Activated T-cell treated with anti-CD3 and anti-CD28 coated beads for 4 hours (primary cell): ENCODE results near the gene NPIPB8.
"Not testable (repeated sequence)": the region's sequence is repeated elsewhere in the genome, so short reads cannot be mapped to it uniquely, and the experiment has no call there.

ENCODE experiments used
- DNase-seq: peaks from one replicate; pipeline ENCODE4 v3.0.0-alpha.2; 2020

Gene NPIPB8

DNA sequence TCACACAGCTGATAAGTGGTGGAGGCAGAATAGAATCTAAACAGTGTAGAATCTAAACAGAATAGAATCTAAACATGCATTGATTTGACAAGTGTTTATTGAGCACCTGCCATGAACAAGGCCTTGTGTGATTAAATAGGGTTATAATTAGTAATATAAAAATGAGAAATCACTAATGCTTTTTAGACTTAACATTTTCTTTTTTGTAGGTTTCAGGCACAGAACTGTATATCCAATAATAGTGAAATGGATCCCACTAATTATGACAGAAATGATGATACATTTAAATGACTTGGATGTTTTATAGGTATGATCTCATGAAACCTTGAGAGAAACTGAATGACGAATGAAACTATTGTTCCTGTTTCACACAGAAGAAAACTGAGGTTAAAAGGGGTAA lies at the start of gene NPIPB8:
TSS of gene NPIPB8 (plus strand) at position 301 of the 400 bp plus-strand sequence. CDS start 296 bp downstream, outside the sequence.
- DNase-seq: not testable (repeated sequence)

DNA sequence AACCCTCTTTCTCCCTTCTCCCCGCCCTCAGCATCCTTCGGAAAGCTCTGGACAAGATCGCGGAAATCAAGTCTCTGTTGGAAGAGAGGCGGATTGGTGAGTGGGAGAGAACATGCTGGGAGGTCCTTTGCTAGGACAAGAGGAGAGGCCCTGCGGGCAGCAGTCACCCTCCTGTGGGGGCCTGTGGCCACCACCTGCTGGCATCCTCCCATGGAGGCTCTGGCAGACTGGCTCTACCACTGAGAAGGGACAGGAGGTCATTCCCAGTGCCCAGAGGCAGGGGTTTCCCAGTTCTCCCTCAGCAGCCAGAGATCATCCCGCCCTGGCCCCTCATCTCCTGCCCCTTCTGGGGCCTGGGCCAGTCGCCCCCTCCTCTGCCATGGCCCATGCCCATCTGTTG lies 48.8 kb upstream of the NPIPB8 start:
- DNase-seq: no peak

DNA sequence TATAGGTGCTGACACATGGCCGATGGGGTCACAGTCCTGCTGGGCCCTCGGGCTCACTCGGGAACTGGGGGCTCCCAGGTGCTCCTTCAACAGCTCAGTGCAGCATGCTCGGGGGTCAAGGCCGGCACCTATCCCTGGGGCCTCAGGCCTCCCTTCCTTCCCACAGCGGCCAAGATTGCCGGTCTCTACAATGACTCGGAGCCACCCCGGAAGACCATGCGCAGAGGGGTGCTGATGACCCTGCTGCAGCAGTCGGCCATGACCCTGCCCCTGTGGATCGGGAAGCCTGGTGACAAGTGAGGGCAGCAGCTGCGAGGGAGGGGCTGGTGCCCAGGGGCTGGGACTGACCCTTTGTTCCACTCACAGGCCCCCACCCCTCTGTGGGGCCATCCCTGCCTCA lies 47.9 kb upstream of the NPIPB8 start:
- DNase-seq: no peak

DNA sequence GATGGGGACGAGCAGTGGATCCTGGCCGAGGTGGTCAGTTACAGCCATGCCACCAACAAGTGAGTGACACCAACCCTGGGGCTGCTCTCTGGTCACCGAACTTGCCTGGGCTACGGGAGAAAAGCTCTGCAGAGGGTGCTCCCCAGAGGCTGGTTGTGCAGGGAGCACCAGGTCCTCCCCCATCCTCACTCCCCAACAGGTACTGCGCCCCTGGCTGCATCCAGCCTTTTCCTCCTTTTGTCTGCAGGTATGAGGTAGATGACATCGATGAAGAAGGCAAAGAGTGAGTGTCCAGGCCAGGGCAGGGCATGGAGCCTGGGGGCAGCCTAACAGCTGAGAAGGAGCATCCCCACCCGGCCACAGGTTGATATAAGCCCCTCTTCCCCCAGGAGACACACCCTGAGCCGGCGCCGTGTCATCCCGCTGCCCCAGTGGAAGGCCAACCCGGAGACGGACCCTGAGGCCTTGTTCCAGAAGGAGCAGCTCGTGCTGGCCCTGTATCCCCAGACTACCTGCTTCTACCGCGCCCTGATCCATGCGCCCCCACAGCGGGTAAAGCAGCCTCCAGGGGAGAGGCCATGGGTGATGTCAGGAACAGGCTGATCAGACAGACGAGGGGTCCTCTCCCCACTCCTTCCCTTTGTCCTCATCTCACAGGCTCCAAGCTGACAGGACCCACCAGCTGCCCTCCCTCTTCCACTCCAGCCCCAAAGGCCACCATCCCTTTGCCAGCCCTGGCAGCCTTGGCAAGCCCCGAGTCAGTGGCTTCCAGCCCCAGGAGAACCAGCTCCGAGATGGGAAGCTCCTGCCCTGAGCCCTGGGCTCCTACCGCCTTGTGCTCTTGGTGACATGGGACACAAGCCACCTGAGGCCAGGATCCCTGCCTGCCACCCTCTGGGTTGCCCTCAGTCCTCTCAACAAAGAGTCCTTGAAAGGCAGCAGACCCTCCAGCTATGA lies 47.2 kb upstream of the NPIPB8 start:
- DNase-seq: no peak

DNA sequence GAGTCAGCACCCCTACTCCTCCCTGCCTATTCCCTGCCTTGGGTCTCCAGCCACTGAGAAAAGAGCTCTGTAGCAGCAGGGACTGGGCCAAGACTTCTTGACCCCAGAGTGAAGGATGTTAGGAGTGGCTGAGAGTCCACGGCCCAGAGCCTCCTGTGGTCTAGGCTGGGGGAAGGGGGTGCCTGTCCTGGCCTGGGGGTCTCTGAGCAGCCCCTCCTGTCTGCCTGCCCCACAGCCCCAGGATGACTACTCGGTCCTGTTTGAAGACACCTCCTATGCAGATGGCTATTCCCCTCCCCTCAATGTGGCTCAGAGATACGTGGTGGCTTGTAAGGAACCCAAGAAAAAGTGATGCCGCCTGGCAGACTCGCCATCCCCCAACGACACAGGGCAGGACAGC lies 46.5 kb upstream of the NPIPB8 start:
- no peak for DNase-seq

DNA sequence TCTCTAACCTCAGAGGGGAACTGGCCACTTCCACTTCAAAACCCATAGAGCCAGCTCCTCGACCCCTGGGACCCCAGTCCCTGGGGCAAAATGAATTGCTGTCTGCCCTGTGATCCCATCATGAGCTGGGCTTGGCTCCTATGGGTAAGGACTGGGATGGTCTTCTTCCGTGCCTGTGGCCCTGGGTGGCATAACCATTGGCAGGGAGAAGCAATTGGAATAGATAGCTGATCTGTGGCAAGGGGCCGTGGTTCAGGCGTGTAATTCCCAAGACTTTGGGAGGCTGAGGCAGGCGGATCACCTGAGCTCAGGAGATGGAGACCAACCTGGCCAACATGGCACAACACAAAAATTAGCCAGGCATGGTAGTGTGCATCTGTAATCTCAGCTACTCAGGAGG lies 45.4 kb upstream of the NPIPB8 start:
- no peak for DNase-seq

DNA sequence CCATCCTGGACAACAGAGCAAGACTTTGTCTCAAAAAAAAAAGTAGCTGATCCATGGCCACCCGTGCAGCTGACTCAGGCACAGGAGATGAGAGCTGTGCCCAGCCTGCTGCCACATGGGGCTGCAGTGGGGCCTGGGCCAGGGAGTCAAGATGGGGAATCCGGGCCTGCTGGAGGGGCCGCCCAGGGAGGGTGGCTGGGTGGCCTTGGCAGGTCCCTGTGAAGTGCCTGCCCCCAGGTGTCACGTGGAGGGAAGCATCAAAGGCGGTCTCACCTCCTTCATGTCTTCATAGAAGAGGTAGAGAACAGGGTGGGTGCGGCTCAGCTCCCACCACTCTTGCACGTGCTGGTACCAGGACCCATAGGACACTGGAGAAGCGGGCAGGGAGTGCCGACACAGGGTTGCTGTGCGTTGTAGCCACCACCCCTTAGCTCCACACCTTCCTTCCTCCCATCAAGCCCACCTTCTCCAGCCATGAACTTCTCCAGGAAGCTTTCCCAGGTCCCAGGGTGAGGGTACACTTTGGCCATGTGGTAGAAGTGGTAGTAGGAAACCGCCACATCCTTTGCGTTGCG lies 44.8 kb upstream of the NPIPB8 start:
- DNase-seq: no peak

DNA sequence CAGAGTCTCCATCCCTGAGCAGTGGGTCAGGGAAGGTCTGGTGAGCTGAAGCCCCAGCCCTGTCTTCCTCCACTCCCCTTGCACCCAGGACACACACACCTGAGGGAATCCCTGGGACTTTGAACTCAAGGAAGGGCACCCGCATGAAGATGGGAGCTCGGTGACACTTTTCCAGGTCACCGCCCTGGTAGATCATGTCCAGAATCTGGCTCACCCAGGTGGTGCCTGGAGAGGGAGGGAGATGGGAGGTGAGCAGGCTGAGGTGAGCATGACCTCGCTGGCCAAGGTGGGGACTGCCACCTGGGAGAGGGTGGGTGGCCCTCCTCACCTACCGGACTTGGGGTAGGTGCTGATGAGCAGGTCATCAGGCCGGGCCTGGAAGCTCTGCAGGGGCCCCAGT lies 42.4 kb upstream of the NPIPB8 start:
- DNase-seq: not testable (repeated sequence)

DNA sequence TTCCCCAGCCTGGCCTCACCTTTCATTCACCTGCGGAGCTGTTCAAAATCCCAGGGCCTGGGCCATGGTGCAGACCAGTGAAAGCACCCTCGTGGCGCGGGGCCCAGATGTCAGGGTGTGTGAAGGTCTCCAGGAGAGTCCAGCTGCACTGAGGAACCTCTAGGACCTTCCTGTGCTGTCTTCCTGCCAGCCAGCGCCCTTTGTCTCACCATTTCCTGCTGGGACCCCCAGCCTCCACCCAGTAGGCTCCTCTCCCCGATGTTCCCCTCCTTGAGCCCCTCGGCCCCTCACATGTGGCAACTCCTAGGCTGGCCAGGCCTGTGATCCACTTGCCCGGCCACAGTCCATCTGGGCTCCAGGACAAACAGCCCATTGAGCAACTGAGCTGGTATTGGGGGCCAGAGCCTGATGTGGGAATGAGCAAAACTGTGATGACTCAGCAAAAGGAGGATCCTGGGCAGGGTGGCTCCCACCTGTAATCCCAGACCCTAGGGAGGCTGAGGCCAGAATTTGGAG lies 41.7 kb upstream of the NPIPB8 start:
- DNase-seq: no peak

DNA sequence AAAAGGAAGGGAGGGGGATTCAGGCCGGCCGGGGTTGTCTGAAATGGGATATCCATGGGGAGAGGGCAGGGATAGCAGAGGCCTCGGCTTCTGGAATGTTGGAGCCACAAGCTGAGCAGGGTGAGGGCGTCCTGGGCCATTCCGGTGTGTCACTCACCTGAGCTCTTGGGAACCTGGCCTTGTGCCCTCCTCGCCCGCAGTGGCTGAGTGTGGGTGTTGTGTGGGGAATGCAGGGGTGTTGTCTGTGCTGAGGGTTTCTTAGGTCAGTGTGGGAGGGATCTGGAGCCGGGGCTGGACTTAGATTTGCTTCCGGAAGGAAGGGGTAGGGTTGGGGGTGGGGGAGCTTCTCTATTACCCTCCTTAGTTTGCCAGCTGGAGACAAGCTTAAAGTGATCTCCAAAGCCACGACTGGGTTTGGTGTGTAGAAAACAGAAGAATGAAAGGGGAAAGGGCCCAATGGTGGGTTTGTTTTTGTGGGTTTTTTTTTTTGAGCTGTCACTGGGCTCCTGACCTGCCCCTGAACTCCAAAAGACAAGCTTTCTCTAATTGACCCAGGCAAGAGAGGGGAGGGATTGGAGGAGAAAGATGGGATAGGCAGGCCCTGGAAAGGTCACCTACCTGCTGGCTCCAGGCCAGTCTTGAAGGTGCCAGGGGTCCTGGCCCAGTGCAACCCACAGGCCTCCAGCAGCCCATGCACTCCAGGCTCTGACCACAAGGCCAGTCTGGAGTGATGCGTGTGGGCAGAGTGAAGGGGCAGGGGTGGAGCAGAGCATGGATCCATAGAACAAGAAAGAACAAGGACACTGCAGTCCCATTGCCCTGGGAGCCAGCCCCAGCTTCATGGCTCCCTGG lies 40.8 kb upstream of the NPIPB8 start, which contains the start of gene SULT1A2:
TSS of gene SULT1A2 (minus strand) at position 211 of the 852 bp plus-strand sequence. CDS start 1,120 bp downstream, outside the sequence.
- DNase-seq: no peak

DNA sequence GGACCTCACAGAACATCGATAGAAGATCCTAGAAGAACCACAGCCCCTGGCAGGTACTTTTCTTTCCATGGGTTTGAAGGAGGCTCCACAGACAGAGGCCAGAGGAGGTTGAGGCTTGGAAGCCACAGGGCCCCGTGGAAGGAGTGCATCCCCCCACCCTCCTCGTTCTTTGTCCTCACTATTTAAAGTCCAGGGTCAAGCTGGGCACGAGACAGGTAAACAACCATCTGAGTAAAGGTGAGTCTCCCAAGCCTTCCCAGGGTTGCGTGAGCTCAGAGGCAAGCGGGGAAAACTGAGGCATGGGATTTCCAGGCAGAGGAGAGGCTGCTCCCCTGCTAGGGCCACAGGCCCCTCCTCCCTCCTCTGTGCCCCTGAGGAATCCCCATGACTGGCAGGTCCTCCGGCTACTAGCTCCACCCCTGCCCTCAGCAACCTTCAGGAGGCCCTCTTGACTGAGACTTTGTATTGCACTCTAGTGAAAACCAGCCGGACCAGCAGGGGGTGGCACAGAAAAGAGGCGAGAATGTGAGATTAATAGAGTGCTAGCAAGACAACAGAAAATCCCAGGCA lies 40.1 kb upstream of the NPIPB8 start:
- no peak for DNase-seq

DNA sequence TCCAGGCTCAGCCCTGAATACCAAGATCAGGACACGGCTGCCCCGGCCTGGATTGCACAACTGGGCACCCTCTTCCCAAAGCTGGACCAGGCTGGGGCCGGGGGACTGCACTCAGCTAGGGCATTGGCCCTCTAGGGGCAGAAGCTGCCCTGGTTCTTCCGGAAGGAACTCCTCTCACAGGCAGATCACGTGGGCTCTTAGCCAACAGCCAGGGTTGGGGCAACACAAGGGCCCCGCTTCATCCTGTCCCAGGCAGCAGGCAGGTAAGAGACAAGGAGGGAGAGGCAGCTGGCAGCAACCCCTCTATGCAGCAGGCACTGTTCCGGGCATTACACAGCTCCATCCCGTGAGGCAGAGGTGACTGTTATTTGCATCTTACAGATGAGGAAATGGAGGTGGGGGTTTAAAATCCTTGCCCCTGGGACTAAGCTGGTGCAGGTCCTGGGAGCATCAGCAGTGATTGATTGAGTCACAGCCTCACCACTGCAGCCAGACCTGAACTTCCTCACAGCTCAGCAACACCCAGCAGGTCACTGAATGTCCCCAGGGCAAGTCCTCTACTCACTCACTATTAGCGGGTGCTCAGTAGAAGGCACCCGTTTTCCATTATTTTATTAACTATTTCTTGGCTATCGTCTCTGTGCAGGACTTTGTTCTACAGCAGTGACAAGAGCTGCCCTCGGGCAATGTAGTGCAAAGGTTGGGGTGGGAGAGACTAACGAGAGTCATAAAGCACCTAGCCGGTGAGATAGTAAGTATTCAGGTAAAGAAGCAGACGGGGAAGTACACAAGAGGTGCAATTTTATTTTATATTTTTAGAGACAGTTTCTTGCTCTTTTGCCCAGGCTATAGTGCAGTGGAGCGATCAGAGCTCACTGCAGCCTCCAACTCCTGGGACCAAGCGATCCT lies 38.2 kb upstream of the NPIPB8 start:
- DNase-seq: not testable (repeated sequence)

DNA sequence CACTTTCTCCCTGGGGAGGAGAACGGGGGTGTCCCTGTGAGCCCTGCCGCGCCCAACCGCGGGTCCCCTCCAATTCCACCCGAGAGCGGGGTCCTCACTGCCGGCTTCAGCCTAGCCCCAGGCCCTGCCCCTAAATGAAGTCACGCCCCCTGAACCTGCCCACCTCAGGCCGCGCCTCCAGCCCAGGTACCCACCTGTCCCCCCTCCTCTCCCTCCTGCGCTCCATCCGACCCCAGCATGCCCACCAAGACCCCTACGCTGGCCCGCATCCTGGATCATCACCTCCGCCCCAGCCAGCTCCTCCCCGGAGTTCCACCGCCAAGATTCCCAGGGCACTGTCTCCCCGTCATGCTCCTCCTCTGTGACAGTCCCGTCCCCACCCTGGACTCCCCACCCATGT lies 36.9 kb upstream of the NPIPB8 start:
- not testable (repeated sequence) for DNase-seq

DNA sequence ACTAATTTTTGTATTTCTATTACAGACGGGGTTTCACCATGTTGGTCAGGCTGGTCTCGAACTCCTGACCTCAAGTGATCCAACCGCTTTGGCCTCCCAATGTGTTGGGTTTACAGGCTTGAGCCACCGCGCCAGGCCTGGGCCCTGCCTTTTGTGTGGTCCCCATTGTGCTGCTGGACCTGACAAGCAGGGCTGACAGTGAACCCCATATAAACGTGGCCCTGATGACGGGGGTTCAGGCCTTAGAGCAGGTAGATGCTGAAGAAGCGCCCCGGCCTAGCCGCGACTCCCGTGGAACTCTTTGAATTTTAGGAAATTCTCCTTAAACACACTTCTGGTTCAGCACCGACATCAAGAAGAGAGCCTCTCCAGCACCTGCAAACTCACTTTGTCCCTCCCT lies 36.3 kb upstream of the NPIPB8 start:
- not testable (repeated sequence) for DNase-seq

DNA sequence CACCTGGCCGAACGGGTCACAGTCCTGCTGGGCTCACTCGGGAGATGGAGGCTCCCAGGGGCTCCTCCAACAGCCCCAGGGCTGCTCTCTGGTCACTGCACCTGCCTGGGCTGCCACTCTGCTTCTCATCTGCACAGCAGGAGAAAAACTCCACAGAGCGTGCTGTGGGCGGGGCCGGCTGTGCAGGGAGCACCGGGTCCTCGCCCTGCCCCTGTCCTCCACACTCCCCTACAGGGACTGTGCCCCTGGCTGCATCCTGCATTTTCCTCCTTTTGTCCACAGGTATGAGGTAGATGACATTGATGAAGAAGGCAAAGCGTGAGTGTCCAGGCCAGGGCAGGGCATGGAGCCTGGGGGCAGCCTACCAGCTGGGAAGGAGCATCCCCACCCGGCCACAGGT lies 35.8 kb upstream of the NPIPB8 start:
- DNase-seq: not testable (repeated sequence)

DNA sequence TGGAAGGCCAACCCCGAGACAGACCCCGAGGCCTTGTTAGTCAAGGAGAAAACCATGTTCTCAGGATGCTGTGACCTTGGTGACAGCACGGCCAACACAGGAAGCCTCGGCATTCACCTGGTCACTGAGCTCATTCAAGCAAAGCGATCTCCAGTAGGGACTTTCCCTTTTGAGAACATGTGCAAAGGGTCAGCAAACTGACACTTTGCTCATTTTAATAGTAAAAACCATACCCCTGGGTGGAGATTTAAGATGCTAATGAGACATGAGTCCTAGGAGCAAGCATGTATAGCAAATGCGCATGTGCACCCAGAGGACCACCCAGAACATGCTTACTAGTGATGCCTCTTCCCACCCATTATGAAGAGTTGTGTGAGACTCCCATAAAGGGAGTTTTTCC lies 35.3 kb upstream of the NPIPB8 start:
- DNase-seq: no peak

DNA sequence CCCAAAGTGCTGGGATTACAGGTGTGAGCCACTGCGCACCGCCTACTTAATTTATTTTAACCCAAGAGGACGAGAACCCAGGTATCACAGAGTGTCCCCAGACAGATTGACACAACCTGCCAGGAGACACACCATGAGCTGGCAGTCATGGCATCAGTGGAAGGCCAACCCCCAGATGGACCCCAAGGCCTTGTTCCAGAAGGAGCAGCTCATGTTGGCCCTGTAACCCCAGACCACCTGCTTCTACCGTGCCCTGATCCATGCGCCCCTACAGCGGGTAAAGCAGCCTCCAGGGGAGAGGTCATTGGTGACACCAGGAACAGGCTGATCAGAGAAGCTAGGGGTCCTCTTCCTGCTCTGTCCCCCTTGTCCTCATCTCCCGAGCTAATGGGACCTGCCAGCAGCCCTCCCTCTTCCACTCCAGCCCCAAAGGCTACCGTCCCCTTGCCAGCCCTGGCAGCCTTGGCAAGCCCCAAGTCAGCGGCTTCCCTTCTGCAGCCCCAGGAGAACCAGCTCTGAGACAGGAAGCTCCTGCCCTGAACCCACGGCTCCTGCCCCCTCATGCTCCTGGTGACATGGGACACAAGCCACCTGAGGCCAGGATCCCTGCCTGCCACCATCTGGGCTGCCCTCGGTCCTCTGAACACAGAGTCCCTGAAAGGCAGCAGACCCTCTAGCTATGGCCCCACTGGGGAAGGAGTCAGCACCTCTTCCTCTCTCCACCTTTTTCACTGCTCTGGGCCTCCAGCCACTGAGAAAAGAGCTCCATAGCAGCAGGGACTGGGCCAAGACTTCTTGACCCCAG lies 34.3 kb upstream of the NPIPB8 start:
- DNase-seq: no peak

DNA sequence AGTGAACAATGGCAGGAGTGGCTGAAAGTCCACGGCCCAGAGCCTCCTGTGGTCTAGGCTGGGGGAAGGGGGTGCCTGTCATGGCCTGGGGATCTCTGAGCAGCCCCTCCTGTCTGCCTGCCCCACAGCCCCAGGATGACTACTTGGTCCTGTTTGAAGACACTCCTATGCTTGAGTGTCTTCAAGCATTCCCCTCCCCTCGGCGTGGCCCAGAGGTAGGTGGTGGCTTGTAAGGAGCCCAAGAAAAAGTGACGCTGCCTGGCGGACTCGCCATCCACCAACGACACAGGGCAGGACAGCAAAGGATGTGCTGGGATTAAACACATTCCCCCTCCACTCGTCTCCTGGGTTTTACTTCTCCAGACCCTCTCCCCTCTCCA lies 33.7 kb upstream of the NPIPB8 start:
- no peak for DNase-seq

DNA sequence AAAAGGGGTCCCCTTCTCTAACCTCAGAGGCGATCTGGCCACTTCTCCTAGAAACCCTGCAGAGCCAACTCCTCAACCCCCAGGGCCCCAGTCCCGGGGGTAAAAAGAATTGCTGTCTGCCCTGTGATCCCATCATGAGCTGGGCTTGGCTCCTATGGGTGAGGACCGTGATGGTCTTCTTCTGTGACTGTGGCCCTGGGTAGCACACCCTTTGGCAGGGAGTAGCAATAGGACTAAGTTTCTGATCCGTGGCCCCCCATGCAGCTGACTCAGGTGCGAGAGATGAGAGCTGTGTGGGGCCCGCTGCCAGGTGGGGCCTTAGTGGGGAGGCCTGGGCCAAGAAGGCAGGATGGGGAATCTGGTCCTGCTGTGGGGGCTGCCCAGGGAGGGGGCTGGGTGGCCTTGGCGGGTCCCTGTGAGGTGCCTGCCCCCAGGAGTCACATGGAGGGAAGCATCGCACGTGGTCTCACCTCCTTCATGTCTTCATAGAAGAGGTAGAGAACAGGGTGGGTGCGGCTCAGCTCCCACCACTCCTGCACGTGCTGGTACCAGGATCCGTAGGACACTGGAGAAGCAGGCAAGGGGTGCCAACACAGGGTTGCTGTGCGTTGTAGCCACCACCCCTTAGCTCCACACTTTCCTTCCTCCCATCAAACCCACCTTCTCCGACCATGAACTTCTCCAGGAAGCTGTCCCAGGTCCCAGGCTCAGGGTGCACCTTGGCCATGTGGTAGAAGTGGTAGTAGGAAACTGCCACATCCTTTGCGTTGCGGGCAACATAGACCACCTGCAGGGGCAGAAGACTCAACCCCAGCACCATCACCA lies 31.4 kb upstream of the NPIPB8 start:
- DNase-seq: no peak

DNA sequence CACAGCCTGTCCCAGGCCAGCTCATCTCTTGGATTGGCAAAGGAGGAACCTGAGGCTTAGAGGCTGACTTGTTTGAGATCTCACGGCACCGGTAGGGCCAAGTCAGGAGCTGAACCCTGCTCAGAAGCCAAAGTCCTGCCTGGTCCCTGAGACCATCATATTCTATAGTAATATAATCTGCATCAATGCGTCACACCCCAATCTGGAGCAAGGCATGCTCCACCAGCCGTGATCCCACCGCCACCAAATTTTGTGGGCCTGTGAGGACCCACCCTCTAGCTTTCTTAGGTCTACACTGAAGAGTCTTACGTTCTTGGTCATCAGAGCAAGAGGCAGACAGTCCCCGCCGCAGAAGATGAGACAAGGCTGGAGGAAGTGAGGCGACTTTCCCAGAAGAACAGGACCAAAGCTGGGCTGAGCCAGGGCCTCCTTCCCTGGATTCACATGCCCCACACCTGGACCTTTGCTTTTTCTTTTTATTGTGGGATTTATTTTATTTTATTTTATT lies 30.7 kb upstream of the NPIPB8 start:
- DNase-seq: no peak
